CMK (cell line): ENCODE results near the gene CAMKMT.

ENCODE experiments used
- DNase-seq: peaks from one replicate; pipeline ENCODE4 v3.0.0-alpha.2; 2010; ENCODE audit warnings: low read depth

The CAMKMT gene

DNA sequence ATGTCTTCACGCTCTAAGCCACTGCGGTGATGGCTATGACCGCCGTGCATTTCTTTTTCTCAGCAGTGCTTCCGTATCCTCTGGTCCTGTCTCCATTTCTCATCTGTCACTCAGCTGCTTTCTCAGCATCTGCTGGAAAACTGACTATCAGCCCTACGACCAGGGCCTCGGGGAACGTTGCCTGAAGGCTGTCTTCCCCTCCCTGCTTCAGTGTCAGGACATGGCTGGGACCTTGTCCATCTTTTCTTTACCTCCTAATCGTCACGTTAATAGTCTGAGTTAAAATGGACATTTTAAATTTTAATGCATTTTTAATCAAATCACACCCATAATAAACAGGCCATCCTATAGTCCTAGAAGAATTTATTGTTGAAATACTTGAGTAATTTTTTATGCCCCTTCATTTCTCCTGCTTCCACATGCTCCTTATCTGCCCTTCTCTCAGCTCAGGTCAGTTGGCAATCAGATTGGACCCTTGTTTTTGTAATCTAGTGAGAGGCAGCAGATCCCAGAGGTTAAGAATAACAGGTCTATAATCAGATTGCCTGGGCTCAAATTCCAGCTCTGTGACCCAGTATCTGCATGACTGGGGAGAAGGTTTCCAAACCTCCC is 329.5 kb downstream of the CAMKMT start:
- no peak for DNase-seq

DNA sequence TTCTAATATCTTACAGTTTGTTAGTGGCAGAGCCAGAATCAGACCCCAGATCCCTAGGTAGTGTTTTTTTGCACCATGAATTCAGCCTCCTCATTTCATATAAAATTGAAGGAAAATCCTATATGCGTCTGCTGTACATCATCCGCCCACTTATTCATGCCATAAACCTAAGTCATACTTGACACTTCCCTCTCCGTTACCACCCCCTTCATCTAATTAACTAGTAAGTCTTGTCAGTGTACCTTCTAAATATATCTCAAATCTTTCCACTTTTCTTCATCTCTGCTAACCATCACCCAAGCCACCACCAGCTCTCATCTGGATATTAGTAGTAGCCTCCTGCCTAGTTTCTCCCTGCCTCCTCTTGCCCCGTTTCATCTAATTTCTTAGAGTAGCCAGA is 331.1 kb downstream of the CAMKMT start:
- no peak for DNase-seq

DNA sequence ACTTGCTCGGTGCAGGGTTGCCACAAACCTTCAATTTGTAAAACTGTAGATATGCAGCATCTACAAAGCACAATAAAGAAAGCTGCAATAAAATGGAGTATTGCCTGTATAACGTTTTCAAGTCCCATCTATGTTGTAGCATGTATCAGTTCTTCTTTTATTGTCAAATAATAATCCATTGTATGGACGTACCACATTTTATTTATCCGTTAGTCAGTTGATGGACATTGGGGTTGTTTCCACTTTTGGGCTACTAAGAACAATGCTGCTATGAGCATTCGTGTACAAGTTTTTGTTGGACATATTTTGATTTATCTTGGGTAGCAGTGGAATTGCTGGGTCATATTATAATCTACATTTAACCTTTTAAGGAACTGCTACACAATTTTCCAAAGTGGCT is 339.1 kb downstream of the CAMKMT start:
- DNase-seq, result no peak

DNA sequence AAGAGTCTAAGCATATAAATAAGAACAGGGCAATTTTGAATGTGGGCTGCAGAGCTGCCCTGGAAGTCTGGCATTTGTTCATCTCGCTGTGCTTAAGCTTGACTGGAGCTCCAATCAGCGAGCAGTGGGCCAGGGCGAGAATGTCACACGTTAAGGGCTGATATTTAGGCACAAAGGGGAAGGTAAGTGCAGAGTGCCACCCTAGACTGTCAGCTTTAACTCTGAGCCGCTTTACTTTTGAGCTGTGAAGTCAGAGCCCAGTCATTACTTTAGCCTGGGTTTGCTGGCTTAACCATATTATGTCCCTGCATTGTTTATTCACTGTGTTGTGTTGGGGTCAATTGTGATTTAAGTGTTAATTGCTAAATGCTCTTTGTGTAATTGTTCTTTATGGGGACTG is 343.6 kb downstream of the CAMKMT start:
- no peak for DNase-seq

DNA sequence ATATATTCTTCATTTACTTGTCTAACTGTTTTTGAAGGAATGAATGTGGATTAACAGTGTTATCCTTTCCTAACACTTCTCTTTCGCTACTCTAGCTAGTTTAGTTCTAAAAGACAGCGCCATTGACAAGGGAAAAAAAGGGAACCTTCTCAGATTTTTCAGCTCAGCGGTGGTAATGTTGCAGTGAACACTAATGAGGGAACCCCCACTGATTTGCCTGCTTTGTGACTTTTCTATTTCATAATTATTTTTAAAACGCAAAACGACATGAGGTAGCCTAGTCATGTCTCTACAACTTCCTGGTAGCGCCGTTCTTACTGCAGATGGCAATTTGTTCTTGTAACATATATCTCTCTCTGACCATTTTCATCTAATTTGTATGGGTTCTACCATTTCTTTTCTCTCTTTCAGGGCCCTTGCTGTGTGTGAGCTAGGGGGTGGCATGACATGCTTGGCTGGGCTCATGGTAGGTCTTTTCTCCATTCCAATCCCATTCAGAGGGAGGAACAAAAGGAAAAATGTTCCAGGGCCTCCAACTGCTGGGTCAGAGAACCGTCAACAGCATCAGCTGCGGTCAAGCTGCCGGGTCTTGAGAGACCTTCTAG is 344.2 kb downstream of the CAMKMT start:
- no peak for DNase-seq

DNA sequence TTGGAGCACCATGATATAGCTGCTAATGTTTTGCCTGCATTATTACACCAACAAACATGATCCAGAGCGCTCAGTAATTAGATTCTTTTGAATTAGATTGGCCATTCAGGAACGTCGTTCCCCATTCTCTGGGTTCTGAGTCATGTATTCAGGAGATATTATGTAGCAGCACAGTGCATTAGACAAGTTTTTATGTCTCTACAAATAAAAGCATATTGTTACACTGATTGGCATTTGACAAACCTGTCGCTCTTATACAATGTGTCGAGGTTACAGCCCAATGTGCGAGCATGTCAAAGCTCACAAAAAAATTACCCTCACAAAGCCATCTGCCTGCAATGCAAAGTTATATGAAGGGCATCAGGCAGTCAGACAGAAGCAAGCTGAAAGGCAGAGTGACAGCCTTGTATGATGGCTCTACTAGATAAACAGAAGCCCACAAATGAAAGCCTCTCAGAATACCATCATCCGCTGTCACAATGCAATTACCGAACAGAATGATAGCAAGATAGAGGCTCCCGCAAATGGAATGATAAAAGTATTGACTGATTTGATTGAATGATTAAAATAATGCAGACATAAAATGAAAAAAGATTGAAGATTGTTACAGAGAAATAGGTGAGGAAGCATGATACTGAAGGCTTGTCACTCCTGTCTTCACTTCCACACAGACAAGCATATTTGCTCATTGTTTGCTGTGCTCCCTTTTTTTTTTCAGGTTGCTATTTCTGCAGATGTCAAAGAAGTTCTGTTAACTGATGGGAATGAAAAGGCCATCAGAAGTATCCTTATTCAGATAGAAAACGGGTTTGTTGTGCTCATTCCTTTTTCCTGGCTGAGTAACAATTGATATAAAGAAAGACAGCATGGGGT is 345.2 kb downstream of the CAMKMT start:
- DNase-seq, result no peak

DNA sequence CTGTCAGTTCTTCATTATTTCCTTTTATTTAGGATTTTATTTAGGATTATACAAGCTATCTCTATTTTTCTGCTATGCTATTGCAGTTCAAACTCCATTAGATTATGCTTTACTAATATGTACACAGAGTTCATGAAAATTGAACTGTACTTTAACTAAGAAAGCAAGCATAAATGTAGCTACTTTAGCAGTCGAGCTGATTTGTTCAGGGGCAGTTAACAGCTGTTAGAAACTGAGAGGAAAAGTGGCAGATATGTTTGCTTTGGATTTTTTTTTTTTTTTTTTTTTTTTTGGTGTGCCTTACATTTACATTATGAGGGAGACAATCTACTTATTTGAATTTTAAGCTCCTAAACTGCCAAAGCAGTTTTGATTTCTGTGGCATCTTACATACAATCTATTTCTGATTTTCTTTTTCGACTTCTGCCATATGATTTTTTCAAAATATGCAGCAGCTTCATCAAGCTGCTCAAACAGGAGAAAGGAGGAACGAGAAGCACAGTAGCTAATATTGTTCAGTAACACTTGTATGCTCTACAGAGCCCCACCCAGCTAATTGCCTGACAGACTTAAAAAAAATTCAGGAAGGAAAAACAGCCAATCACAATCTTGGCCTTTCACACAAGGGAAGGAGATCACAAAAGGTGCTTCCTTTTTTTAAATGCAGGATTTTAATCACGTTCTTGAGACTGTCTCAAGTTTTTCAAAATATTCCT is 346.4 kb downstream of the CAMKMT start:
- DNase-seq, result peak; percentile 55

DNA sequence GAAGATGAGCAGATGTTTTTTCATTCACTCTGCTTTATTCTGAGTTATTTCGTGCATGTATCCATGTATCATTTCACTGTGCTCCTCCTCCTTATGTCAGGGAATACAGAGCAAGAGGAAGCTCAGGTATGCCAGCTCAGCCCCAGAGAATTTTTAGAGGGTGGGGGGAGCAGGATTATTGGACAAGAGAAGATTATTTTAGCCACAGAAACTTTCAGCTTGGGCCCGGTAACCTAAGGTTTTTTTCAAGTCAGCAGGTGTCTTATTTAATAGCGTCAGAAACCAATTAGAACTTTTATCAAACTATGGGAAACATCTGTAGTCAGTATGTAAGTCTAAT is 346.9 kb downstream of the CAMKMT start:
- no peak for DNase-seq

DNA sequence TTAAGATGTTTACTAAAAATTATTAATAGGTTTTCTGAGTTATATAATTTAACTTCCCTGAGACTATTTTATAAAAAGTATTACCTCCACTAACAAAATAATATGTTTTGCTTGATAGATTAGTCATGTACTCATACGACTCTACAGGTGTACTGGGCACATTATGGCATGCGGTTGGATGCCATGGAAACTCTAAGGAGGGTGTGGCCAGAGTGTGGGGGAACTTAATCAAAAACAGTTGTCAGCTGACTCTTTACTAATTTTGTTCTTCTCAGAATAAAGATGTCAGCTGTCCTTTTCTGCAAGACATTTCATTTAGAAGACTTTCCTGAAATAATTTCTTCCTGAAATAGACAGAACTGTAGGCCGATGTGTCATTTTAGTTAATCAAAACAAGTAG is 351.4 kb downstream of the CAMKMT start:
- no peak for DNase-seq

DNA sequence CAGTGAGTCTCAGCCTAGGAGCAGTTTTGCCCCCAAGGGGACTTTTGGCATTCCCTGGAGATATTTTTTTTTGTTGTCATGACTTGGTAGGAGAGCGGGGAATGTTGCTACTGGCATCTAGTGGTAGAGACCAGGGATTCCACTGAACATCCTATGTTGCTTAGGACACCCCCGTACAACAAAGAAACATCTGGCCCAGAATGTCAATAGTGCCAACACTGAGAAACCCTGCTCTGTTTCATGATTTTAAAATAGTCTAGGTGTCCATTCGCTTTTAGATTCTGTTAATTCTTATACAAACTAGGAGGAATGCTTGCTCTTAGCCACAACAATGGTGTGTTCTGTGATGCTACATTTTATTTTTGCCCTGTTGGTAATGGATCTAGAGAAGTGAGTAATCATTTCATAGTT is 353.9 kb downstream of the CAMKMT start:
- DNase-seq, result no peak

DNA sequence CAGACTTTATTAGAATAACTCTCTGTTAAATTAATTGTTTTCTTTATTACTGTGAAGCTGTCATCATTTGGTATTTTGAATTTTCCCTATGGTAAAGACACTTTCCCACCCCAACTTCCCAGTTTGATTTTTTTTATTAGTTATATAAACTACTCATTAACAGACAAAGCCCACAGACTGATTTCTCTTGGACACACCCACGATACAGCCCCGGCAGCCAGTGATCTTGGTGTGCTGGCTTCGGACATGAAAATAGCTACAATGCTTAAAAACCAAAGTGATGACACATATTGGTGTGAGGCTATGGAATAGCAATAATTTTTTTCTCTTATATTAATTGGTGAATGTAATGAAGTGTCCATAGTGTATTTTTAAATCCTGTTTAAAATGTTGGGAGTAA is 354.4 kb downstream of the CAMKMT start:
- no peak for DNase-seq

DNA sequence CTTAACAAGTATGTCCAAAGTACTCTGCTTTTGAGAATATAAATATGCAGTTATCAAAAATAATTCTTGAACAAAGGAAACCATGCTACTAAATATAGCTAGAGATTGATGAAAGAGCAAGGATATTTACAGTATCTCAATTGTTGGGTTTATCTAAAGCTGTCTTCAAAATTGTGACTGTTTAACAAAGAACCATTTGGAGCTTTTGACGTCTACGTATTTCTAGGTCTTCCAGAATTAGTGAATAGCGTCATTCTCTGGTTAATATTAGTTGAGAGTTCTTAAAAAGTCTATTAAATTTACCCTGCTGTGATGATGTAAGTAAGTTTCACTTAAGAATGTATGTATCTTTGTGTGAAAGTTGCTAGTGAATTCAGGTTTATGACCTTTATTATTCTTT is 356.7 kb downstream of the CAMKMT start:
- DNase-seq, result no peak

DNA sequence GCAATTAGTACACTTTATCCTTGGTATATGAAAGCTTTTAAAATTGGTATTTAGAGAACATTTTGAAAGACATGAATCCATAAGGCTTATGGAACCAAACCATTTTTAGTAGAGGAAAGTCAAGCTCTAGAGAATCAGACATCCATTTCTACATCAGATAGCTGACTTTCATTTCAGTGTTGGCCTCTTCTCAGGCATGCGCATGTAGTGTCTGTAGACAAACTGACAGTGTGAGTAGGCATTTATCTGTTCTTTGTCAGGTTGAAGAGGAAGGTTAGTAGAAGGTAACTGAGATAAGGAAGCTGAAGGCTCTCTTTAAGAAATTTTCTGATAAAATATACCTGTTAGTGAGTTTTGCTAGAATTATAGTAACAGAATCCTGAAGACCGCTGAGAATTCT is 357.8 kb downstream of the CAMKMT start:
- DNase-seq, result no peak

DNA sequence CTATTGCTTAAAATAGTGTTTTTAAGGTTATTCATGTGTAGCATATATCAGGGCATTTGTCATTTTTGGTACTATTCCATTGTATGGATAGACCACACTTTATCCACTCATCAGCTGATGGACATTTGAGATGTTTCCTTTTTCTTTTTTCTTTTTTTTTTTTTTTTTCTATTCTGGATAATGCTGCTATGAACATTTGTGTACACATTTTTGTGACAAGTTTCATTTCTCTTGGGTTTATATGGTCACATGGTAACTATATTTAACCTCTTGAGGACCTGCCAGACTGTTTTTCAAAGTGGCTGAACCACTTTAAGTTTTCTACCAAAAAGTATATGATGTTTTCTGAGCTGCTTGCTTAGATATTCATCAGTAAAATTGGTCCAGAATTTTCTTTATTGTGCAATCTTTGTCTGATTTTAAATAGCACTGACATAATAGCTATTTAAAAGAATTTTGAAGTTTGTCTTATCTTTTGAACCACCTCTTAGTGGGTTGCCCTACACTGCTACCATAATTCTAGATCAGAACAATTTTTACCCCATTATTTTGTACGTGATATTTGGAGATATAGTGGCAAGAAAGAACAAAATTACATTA is 360.4 kb downstream of the CAMKMT start:
- DNase-seq, result no peak

DNA sequence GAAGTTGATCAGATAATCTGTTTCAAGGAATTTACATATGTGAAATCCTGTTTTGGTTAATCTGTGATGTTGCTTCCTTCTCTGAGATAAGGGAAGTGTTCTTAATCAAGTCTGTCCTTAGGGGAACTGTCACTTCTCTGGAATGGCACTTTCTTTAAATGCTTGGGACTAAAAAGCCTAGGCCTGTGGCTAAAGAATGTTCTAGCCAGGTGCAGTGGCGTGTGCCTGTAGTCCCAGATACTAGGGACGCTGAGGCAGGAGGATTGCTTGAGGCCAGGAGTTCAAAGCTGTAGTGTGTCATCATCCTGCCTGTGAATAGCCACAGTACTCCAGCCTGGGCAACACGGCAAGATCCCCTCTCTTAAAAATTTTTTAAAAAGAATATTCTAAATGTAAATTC is 362.2 kb downstream of the CAMKMT start:
- DNase-seq, result no peak

DNA sequence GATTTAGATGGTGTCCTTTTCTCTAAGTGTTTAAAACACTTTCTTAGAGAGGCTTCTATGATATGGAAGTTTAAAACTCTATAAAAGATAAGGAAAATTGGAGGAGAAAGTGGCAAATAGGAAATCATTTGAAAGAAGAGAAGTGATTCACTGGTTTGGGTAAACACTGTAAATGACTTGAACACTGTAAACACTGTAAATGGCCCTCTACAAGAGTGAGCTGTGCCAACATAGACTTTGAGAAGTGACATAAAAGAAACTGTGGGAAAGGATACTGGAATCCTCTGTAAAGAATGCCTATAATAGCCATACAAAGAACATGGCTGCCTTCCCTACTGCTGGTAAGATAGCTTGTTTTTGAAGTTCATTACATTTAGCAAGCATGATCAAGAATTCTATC is 368.8 kb downstream of the CAMKMT start:
- DNase-seq, result no peak

DNA sequence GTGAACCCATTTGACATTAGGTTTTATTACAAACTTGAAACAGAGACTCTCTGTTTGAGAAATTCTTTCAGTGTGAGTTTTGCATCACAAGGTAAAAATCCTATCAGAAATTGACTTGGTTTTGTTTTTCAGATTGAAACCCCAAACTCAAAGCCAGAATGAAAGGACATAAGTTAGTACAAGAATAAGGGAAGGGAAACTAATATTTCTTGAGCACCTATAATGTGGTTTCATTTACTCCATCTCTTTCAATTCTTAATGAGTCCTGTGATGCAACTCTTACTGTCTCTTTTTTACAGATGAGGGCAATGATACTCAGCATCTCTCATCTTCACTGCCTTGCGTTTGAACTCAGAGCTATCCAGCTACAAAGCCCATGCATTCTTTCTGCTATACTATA is 369.8 kb downstream of the CAMKMT start:
- no peak for DNase-seq

DNA sequence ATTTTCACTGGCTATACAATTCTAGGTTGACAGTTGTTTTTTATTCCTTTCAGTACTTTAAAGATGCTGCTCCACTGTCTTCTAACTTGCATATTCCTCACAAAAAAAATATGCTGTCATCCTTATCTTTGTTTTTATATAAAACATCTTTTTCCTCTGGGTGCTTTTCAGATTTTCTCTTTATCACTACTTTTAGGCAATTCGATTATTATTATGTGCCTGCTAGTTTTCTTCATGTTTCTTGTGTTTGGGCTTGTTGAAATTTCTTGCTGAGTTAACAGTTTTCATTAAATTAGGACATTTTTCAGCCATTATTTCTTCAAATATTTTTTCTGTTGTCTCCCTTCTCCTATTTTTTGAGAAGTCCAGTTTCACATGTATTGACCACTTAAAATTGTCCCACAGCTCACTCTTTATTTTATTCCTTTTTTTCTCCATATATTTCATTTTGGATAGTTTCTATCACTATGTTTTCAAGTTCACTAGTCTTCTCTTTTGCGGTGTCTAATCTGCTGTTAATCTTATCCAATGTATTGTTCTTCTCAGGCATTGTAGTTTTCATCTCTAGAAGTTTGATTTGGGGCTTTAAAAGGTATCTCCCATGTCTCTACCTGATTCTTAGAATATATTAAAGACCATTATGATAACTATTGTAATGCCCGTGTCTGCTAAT is 374.7 kb downstream of the CAMKMT start:
- no peak for DNase-seq

DNA sequence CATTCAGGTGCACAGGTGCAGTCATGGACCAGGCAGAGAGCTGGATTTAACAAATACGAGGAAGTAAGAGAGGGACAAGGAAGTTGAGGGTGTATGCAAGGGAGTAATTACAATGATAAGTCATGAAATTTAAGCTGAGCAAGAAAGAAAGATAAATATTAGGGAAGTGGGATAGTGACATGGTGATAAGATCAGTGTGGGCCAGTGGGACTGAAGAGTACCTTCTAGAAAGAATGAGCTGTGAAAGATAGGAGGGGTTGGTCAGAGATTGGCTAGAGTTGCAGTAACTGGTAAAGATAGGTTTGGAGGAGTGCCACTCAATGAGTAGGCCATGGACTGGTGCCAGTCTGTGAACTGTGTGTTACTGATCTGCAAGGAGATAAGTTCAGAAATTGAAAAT is 378.9 kb downstream of the CAMKMT start:
- DNase-seq, result peak; percentile 37

DNA sequence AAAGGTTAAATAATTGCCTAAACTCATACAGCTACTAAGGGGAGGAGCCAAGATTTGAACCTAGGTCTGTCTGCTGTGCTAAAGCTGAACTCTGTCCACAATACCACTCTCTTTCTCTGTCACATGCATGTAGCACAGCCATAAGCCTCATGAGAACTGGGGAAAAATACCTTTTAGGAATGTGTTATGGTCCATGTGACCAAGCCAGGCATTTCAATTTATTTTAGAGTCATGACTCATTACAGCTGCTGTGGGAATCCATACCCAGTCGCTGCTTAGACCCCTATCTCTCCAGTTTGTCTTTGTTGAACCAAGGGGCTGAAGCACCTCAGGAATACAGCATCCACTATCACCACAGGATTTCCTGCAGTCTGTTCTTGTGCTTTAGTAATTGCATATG is 379.8 kb downstream of the CAMKMT start:
- no peak for DNase-seq

DNA sequence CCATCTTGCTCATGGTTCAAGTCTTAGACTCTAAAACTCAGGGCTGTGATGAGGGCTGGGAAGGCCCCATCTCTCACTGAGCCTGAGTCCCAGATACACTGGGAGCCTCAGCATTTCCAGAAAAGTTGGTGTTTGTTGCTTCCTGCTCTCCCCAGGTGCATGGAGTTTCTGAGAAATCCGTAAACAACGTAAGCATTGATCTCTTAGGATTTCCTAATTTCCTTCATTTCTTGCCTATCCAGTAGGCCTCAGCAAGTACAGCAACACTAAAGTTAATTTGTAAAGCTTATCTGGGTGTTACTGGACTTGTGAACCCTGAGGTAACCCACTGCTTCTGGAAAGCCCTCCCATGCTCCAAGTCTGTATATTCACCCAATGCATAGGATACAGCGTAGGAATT is 380.3 kb downstream of the CAMKMT start:
- DNase-seq, result no peak

DNA sequence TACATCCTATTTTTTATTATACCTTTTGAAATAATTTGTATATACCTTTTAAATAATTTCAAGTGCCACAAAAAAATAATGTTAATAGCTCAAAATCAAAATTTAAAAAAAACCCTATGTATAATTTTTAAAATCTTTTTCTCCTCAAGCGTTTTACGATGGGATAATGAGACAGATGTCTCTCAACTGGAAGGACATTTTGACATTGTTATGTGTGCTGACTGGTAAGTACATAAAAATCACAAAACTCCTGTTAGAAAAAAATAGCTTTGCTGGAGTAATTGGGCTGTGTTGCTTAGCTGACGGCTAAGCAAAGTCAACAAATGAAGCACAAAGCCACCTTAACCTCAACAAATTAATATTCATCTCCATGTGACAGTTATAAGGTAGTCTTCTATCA is 381.7 kb downstream of the CAMKMT start:
- DNase-seq, result no peak
